Stomach (tissue), 9 donors: Measurements from ENCODE around the gene POM121L2. TPM values are rescaled to one million over a fixed set of nuclear protein-coding genes. Genes with fewer than 3 reads are reported as not detected.

Experiments used
- DNase-seq, 2 donors: peaks; one replicate each; pipeline versions ENCODE4 v3.0.0 to v3.0.0-alpha.2; 2013 to 2019
- H3K27ac ChIP-seq, 5 donors: fragments of 200-600 bp in 4 of 5; sonication (generic) in 4 of 5; one replicate each; pipeline ENCODE4 v1.5.1; 2013 to 2019; ENCODE audit warnings: mild to moderate bottlenecking in 1 of 5, moderate library complexity in 1 of 5
- H3K27me3 ChIP-seq, 3 donors: fragments of 200-600 bp; sonication (generic); one replicate each; pipeline ENCODE4 v1.5.1; 2017 to 2019; ENCODE audit warnings: mixed run types in 1 of 3
- H3K36me3 ChIP-seq, 4 donors: fragments of 200-600 bp; sonication (generic); 1 replicate in 3 of 4; 2 replicates in 1 of 4; pipeline ENCODE4 v1.5.1; 2016 to 2019
- H3K4me1 ChIP-seq, 4 donors: fragments of 200-600 bp; sonication (generic); one replicate each; pipeline ENCODE4 v1.5.1; 2016 to 2019
- H3K4me3 ChIP-seq, 4 donors: fragments of 200-600 bp; sonication (generic) in 3 of 4; one replicate each; pipeline ENCODE4 v1.5.1; 2016 to 2019; ENCODE audit warnings: mild to moderate bottlenecking in 1 of 4
- H3K9me3 ChIP-seq, 4 donors: fragments of 200-600 bp; sonication (generic); one replicate each; pipeline ENCODE4 v1.5.1; 2016 to 2019
- CTCF ChIP-seq, 7 experiments: fragments of 450-650 bp in 4 of 7; fragments of 200-600 bp in 3 of 7; sonication (generic) in 3 of 7; IDR thresholded peaks; one replicate each; pipeline ENCODE4 v1.5.1; 2016 to 2019; ENCODE audit warnings: antibody characterized with exemption in 7 of 7, control low read depth in 2 of 7, mild to moderate bottlenecking in 1 of 7
- EP300 ChIP-seq: sonication (generic); formaldehyde crosslinking; IDR thresholded peaks from one replicate; pipeline ENCODE4 v1.6.1; 2017; ENCODE audit warnings: antibody characterized with exemption
- POLR2A ChIP-seq, 4 donors: fragments of 450-650 bp; IDR thresholded peaks; one replicate each; pipeline ENCODE4 v1.6.1; 2016; ENCODE audit warnings: antibody characterized with exemption in 4 of 4, control low read depth in 2 of 4, mild to moderate bottlenecking in 1 of 4, moderate library complexity in 1 of 4
- POLR2AphosphoS5 ChIP-seq, 3 donors: sonication (generic); formaldehyde crosslinking; IDR thresholded peaks; one replicate each; pipeline ENCODE4 v1.6.1; 2016; ENCODE audit warnings: antibody characterized with exemption in 3 of 3
- WGBS, 5 donors: extraction: QIAGEN DNeasy Blood & Tissue Kit in 3 of 5; methylation state at CpG; one replicate each; pipeline versions ENCODE4 v1.1.5 to v1.1.7; 2013 to 2018; 5-methylcytosine and 5-hydroxymethylcytosine counted together
- intact Hi-C: fragments of 100-400 bp; cut with DNase I; formaldehyde crosslinking; loops from one replicate; pipeline ENCODE4 v1.15.1; 2023; ENCODE audit warnings: low total_unique reads
- polyA plus RNA-seq, 3 donors: library from polyadenylated mRNA; stranded (reverse); fragments of 200-250 nt; gene quantifications; one replicate each; pipeline ENCODE4 v1.2.3, GENCODE V29; 2013
- total RNA-seq, 5 donors: library from RNA; depleted of rRNA; stranded (reverse); fragments of >200 nt; gene quantifications; one replicate each; pipeline versions ENCODE4 v1.1.0 to v1.2.3, GENCODE V29; 2014 to 2016
- donor health status: healthy with polysubstance abuse.
- donor health status: Bipolar disorder and iron deficiency.
- donor health status: healthy.

The POM121L2 gene
- total and polyA plus RNA-seq, 8 donors: not detected

DNA sequence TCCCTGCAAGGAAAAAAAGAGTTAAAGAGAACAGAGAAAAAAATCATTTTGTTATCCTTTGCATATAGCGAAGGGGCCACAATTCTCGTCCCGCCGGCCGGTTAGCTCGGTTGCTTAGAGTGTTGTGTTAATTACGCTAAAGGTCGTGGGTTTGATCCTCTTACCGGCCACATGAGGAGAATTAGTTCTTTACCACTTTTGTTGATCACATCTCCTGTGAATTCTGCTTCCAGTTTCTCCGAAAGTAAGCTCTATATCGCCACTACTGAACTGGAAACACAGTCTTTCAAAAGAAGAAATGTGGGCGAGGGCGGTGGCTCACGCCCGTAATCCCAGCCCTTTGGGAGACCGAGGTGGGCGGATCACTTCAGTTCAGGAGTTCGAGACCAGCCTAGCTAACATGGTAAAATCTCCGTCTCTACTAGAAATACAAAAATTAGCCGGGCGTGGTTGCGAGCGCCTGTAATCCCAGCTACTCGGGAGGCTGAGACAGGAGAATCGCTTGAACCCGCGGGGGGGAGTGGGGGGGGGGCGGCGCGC is 51.2 kb downstream of the POM121L2 start:
- H3K27ac ChIP-seq: no peak overlapping the region
- TF ChIP-seq POLR2A (IDR thresholded peaks at IDR 0.05) (no peak), POLR2AphosphoS5 (IDR thresholded peaks at IDR 0.05) (no peak), EP300 (no peak), CTCF (IDR thresholded peaks at IDR 0.05) (no peak)
- 7 to 13% (median 9%) methylated on average over 29 to 30 of the region's 30 CpGs for WGBS, 5 donors
- no peak for DNase-seq
- H3K4me1 ChIP-seq: peaks cover 0 to 12% (median 5%) of the 10 kb centered on the region in 4 donors
- no peak overlapping the region for H3K4me3 ChIP-seq
- peaks cover 7 to 91% (median 18%) of the 10 kb centered on the region in 3 donors for H3K27me3 ChIP-seq
- H3K9me3 ChIP-seq: peaks cover 0 to 3% (median 0%) of the 10 kb centered on the region in 4 donors
- intact Hi-C loops: no loop called here
- no peaks in the 10 kb centered on the region for H3K36me3 ChIP-seq

- 9 to 14% (median 11%) methylated on average over 17 to 21 of the region's 21 CpGs for WGBS, 5 donors
- peaks cover 7 to 87% (median 18%) of the 10 kb centered on the region in 3 donors for H3K27me3 ChIP-seq
Observed at GRCh38 chr6:27260369-27260768, 51.7 kb downstream of the POM121L2 start.

More at GRCh38 chr6:27260369-27260768, 51.7 kb downstream of the POM121L2 start:
- peaks cover 0 to under 1% (median 0%) of the 10 kb centered on the region in 4 donors for H3K36me3 ChIP-seq
- H3K27ac ChIP-seq: no peak overlapping the region
- H3K4me3 ChIP-seq: no peak overlapping the region
- H3K4me1 ChIP-seq: peaks cover 0 to 12% (median 5%) of the 10 kb centered on the region in 4 donors
- TF ChIP-seq POLR2A (IDR thresholded peaks at IDR 0.05) (no peak), CTCF (IDR thresholded peaks at IDR 0.05) (no peak), EP300 (no peak)
- no peak for DNase-seq
- H3K9me3 ChIP-seq: peaks cover 0 to 3% (median 0%) of the 10 kb centered on the region in 4 donors
- intact Hi-C loops: no loop called here

Other genes with a start within 250 kb of the POM121L2 start
- gene PRSS16, start 64.6 kb downstream of the POM121L2 start, total RNA-seq: 10 to 100 TPM in 2 of 5 donors, 1 to 10 TPM in 2, not detected in 1; 2.2 to 36.2 (median 11.3) TPM
- 10 to 100 TPM in 2 of 3 donors, 1 to 10 TPM in 1; 7.4 to 23.7 (median 18.5) TPM for gene PRSS16, start 64.6 kb downstream of the POM121L2 start, polyA plus RNA-seq
- gene ZNF391, start 76.5 kb upstream of the POM121L2 start, total RNA-seq: 1 to 10 TPM in 1 of 5 donors, under 1 TPM in 4; under 0.01 to 1.8 (median 0.45) TPM
- gene ZNF391, start 76.5 kb upstream of the POM121L2 start, polyA plus RNA-seq: 1 to 10 TPM in 1 of 3 donors, under 1 TPM in 2; 0.76 to 1.9 (median 0.90) TPM
- 10 to 100 TPM in 2 of 5 donors, 1 to 10 TPM in 2, not detected in 1; 4.5 to 21.0 (median 8.5) TPM for gene ZNF184, start 160.8 kb upstream of the POM121L2 start, total RNA-seq
- 1 to 10 TPM; 1.8 to 4.0 (median 2.2) TPM for gene ZNF184, start 160.8 kb upstream of the POM121L2 start, polyA plus RNA-seq